HG03565 (cell line): ENCODE measurements around the gene NME1.
"Not testable (repeated sequence)": the region's sequence is repeated elsewhere in the genome, so short reads cannot be mapped to it uniquely, and the experiment has no call there.

Experiments
- ATAC-seq: cut with Tn5 transposase; IDR thresholded peaks from one replicate; pipeline ENCODE4 v1.9.1; 2021; ENCODE audit warnings: mild to moderate bottlenecking, moderate library complexity; ENCODE audit not compliant: unreplicated experiment

Gene NME1

DNA sequence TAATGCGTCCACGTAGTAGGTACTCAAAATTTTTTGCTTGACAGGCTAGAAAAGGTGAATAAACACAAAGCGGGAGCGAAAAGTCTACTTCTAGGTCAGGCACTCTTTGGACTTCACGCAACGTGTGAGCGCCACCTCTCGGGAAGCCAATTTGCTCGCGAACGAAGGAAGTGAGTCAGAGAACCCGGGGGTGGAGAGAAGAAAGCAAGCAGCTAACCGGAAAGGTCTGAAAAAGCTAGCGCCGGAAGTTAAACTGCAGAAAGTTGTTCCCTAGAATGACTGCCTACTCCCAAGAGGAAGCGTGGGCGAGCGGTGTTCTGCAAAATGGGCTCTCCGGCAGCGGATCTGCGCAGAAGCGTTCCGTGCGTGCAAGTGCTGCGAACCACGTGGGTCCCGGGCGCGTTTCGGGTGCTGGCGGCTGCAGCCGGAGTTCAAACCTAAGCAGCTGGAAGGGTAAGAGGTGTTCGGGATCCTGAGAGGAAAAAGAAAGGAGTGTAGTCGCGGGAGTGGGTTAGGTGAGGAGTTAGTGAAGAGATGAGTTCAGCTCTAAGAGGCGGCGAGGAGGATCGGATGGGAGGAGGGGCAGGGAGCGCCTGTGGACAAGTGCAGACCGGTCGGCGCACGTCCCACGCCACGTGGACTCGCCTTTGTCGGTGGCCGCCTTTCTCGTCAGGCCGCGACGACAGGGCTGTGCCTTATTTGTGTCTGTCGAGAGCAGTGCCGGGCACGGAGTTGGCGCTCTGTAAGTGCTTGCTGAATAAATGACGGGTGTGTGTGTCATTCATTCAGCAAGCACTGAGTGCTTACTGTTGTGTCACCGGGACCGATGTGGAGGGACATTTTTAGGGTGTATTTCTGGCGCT lies at the start of gene NME1:
Gene NME1, plus strand, starts transcription at position 350 of the 863 bp plus-strand sequence. CDS start 2,096 bp downstream, outside the sequence.
- peak; percentile 87 for ATAC-seq

DNA sequence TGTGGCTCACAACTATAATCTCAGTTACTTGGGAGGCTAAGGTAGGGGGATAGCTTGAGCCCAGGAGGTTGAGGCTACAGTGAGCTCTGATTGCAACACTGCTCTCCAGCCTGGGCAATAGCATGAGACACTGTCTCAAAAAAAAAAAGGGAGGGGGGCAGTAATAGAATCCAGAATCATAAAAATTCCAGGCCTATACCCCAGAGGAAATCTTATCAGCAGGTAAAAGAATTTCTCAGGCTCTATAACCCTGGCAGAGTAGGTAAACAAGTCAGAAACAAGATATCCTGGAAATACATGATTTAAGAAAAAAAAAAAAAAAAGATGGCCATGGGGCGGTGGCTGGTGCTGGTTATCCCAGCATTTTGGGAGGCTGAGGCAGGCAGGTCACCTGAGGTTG lies 45.6 kb upstream of the NME1 start:
- ATAC-seq = no peak

DNA sequence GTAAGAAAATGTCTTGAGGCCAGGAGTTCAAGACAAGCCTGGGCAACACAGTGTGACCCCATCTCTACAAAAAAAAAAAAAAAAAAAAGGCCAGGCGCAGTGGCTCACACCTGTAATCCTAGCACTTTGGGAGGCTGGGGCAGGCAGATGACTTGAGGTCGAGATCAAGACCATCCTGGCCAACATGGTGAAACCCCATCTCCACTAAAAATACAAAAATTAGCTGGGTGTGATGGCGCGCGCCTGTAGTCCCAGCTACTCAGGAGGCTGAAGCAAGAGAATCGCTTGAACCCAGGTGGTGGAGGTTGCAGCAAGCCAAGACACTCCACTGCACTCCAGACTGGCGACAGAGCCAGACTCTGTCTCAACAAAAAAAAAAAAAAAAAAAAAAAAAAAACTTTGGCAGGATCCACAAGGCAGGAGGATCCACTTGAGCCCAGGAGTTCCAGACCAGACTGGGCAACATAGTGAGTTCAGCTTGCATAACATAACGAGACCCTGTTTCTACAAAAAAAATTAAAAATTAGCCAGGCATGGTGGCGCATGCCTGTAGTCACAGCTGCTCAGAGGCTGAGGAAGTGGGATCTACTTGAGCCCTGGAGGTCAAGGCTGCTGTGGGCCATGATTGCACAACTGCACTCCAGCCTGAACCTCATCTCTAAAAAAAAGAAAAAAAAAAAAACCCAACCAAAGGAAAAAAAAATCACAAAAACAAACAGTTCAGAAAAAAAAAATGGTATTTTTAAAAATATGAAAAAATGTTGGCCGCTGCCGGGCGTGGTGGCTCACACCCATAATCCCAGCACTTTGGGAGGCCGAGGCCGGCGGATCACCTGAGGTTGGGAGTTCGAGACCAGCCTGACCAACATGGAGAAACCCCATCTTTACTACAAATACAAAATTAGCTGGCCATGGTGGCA lies 40.8 kb upstream of the NME1 start:
- ATAC-seq = not testable (repeated sequence)

DNA sequence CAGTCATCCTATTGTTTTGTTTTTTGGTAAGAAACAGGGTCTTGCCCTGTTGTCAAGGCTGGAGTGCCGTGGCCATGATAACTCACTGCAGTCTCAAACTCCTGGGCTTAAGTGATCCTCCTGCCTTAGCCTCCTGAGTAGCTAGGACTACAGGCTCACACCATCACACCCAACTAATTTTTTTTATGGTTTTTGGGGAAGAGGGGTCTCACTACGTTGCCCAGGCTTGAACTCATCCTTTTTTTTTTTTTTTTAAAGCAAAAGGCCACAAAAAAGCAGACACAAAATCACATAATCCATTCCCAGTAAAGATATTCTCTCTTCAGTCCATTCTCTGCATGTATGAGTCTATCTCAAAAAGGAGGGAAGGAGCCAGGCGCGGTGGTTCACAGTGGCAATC lies 38.2 kb upstream of the NME1 start:
- no peak for ATAC-seq

DNA sequence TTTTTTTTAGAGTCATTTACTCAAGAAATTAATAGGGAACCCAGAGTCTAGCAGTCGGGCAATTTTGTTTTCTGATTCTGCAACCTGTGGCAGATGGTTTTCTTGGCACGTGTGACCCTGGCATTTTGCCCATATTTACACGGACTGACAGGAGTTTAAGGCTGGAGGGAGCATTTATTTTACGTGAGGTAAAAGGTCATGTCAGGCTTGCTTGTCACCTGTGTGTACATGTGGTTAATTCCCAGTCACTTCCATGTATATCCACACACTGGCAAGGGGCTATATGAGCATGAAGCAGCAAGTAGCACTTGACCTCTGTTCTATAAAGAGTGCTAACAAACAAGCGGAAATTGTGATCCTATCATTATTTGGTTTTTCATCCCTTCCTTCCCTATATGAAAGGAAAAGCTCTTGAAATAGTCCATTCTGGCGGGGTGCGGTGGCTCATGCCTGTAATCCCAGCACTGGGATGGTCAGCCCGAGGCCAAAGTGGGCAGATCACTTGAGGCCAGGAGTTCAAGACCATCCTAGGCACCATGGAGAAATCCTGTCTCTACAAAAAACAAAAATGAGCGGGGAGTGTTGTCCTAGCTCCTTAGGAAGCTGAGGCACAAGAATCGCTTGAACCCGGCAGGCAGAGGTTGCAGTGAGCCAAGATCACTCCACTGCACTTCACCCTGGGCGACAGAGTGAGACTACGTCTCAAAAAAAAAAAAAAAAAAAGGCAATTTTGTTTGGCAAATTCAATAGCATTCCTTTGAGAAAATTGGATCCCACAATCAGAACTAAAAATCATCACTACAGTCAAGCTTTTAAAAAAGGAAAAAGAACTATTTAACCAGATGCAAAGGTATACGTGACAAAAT lies 34.8 kb upstream of the NME1 start:
- ATAC-seq = no peak

DNA sequence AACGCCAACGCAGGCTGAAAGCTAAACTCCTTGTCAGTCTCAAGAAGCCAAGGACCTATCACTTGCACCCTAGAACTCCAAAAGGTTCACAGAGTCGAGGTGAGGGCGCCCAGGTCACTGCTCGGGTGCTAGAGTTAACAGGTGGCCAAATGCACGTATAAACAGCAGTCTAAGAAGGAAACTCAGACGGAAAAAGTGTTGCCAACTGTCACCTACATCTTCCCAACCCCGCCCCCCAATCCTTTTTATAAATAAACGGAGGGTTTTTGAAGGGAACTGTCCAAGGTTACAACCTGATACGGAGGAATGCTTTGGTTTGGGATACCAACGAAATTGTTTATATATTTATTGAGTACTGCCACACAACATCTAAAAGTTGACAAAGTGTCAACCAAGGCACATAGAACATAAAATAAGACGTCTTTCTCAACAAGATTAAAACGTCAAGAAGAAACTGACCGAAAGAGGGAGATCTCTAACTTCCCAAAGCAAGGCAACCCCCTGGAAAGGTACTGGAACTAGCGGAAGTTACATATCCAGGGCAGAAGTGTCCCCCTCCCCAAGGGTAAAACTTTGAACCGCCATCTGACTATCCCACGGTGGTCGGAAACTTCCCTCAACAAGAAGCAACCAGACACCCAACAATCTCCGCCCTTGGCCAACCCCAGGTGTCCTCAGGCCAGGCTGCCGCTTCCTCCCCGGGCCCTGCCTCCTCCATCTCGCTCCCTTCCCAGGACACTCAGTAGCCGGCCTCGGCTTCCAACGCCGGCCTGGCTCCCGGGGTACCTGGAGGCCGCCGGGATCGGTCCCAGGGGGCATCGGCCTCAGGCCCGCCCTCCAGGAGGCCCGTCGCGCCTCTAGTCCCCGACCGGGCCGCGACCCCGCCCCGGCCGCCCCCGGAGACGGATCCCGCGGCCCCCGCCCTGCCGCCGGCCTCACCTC lies 33.7 kb upstream of the NME1 start:
- peak; percentile 20 for ATAC-seq

DNA sequence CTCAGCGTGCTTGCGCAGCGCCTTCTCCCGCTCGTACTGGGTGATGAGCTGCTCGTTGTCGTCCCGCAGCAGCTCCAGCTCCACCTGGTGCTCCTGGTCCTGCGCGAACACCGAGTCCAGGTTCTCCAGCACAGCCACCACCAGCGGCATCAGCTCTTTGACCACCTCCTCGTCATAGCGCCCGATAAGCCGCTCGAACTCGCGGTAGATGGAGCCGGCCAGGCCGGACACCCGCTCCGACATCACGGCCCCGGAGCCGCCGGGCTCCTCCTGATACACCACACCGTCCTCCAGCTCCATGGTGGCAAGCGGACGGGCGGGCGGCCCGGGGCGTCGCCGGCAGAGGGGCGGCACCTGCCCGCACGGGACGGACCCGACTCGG lies 33.0 kb upstream of the NME1 start:
- ATAC-seq = peak; percentile 4

DNA sequence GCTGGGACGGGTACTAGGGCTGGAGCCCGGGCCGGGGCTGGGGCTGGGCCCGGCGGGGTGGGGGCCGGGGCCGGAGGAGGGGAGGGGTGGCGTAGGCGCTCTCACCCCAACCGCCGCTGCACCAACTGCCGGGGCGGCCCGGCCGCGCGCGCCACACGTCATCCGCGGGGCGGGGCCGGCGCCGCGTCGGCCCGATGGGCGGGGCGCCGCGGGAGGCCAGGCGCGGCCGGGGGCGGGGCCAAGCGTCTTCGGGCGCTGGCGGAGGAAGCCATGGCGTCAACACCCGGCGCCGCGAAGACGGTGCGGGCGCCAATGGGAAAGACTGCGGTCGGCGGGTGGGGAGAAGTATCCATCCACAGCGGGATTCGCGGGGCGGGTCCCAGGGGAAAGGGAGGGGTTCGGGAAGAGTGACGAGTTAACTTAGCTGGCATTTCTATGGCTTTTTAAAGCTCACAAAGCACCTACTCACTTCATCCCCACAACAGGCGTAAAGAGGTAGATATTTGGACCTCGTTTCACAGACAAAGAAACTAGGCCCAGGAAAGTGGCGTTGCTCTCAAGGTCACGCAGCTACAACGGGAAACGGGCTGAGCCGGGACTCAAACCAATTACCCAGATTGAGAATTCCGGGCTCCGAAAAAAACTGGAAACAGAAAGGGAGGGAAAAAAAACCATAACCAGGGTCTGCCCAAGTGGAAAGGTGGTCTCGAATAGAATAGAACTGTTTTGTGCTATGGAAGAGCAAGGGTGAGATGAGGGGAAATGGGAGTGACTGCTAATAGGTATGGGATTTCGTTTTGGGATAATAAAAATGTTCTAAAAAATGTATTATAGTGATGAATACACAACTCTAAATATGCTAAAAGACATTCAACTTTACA lies 32.4 kb upstream of the NME1 start, which contains the start of gene SPAG9:
Gene SPAG9, minus strand, starts transcription at position 130 of the 881 bp plus-strand sequence. CDS start 212 bp downstream, outside the sequence.
- peak; percentile 66 for ATAC-seq

DNA sequence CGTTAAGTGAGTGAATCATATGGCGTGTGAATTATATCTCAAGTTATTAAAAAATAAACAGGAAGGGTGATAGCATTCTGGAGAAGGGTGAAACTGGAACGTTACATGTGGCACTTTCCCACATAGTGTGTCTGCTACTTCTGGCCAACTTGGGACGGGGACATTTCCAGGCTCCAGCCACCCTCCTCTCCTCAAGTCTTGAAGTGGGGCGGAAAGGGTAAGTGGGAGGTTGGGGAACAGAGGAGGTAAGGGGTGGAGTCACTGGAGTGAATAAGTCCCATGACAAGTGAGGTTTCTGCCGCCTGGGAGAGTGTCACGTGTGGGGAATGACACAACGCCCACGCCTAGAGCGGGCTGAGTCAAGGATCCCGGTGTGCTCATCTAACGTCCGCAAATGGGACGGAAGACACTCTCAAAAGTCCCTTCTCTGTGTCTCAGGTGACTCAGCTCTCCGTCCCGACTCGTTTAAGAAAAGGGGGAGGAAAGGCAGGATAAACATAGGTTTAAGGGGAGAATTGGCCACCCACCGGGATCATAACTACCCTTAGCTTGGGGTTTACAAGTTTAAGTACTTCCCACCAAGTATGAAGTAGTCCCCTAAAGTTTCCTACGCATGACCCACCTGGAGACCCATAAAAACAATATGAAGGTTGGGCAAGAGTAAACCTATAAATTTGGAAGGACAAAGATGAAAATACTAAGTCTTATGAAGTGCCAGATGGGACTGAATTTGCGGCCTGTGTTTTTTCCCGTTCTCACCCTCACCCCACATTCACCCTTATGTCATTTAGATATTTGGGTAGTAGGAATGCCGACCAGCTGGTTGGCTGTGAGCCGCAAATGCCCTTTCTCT lies 31.5 kb upstream of the NME1 start:
- peak; percentile 31 for ATAC-seq

DNA sequence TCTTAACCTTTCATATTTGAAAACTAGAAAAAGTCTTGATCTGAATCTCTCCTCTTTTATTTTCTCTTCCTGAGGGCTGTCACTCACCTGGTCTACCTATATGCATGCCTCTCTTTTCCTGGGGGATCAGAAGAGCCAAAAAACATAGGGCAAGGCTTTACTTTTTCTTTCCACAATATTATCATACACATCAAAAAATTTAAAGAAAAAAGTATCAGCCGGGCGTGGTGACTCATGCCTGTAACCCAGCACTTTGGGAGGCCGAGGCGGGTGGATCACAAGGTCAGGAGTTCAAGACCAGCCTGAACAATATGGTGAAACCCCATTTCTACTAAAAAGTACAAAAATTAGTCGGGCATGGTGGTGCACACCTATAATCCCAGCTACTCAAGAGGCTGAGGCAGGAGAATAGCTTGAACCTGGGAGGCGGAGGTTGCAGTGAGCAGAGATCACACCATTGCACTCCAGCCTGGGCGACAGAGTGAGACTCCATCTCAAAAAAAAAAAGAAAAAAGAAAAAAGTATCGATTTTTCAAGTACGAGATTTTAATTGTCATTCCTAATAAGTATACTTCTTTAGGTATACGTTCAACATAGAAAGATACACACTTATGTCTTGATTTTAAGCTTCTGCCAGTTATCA lies 30.8 kb upstream of the NME1 start:
- ATAC-seq = not testable (repeated sequence)

DNA sequence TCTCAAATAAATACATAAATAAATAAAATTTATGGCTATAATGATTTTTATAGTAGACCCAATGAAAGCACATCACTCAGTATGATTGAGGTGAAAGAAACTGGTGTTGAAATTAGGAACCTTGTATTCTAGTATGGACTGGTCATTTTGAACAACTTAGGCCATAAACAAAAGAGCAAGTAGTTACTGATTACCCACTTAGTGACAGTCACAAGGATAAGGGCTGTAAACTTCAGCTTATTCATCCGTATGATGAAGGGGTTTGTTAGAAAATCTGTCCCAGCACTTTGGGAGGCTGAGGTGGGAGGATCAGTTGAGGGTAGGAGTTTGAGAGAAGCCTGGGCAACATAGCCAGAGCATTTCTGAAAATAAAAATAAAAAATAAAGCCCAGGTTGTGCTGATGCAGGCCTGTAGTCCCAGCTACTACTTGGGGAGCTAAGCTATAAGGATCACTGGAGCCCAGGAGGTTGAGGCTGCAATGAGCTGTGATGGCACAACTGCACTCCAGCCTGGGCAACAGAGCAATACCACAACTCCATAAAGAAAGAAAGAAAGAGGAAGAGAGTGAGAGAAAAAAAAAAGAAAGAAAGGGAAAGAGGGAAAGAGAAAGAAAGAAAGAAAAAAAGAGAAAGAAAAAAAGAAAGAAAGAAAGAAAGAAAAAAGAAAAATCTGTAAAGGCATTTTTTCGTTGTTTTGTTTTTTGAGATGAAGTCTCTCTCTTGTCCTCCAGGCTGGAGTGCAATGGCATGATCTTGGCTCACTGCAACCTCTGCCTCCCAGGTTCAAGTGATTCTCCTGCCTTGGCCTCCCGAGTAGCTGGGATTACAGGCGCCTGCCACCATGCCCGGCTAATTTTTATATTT lies 28.5 kb upstream of the NME1 start:
- no peak for ATAC-seq

DNA sequence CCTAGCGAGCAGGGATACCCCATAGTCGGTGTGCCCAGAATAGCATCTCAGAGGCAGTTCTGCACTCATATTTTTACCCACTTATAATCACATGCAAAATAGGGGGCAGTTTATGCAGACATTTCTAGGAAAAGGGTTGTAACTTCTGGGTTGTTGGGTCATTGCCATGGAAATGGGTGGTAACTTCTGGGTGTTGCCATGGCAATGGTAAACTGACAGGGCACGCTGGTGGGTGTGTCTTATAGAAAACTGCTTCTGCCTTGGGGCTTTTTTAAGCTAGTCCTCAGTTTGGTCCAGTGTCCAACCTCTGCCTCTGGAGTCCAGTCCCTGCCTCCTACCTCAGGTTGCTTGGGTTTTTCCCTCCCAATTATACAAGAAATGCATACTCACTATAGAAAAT lies 25.3 kb upstream of the NME1 start:
- no peak for ATAC-seq

DNA sequence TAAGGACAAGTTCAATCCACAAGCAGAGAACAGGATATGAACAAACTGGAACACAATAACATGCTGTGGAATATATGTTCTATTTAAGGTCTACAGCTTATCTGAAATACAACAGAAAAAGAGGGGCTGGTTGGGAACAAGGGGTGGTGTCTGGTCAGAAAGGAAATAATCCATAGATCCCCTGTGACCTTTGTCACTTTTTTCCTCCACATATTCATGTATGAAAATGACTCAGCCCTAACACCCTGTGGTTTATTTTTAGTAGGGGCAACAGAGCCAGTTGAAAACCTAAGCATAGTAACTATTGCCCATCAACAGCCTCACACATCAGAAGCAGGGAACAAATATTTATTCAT lies 20.4 kb upstream of the NME1 start:
- ATAC-seq = peak; percentile 67

DNA sequence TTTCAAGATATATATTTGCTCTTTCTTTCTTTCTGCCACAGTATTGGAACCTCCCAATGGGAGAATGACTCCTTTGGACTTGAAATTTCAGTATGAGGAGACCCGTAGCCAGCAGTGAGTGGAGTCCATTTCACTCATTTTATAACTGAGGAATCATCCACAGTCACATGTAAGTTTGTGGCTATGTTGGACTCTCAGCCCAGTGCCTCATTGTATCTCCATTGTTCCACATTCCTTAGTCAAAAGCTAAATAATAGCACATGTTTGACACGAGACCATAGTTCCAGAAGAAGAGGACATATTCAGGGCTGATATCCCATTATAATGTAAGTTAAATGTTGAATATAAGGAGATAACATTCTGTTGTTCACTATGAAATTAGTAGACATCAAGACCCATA lies 20.0 kb upstream of the NME1 start:
- no peak for ATAC-seq

DNA sequence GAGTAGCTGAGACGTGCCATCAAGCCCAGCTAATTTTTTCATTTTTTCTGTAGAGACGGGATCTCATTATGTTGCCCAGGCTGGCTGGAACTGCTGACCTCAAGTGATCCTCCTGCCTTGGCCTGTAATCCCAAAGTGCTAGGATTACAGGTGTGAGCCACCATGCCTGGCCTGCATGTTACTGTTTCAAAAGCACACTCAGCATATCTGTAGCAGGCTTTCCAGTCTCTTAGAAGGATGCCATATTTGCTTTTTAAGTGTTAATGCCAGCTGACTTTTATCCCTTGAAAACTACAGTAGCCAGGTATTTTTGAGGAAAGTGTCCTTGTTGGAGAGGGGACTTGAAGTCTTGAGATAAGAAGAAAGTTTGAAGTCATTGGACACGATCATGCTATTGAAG lies 17.4 kb upstream of the NME1 start:
- ATAC-seq = no peak

DNA sequence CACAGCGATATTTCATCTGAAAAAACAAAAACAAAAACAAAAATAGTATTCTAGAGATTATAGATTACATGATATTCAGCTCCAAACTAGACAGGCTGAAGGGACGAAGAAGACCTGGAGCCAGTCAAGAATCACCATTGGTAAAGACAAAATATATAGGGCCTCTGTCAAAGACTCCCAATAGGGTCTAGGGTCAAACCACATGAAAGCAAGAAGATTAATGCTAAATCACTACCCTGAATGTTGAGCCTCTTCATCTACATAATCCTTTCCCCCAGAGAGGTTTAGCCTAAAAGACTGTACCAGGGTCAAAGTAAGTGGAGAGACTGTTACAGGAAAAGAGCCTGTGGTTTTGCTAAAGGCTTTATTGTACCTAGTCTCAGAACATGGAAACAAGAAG lies 10.8 kb upstream of the NME1 start:
- no peak for ATAC-seq
